ENCODE data around the gene SPATA25.
"Not testable (repeated sequence)": the region's sequence is repeated elsewhere in the genome, so short reads cannot be mapped to it uniquely, and the experiment has no call there.

Gene SPATA25

GRCh38 chr20:45887346-45887715 is at the start of gene SPATA25:
Gene SPATA25 (minus strand): TSS chr20:45887622. CDS start chr20:45887590, 32 bp downstream.
- TF ChIP-seq ZNF274 (IDR thresholded peaks at IDR 0.05; ENCODE audit: low read depth, low read length): no peak
- H3K4me3 ChIP-seq (ENCODE audit: low read length): no peak within 1 kb of the TSS

- no peak for TF ChIP-seq ZNF274 (IDR thresholded peaks at IDR 0.05; ENCODE audit: low read depth, low read length)
- H3K4me3 ChIP-seq (ENCODE audit: low read length): peak overlapping the region; percentile 96
These were observed 48.1 kb upstream of the SPATA25 start for GRCh38 chr20:45935416-45936046.

- TF ChIP-seq ZNF274 (IDR thresholded peaks at IDR 0.05; ENCODE audit: low read depth, low read length): no peak
- peak within 1 kb of the TSS; percentile 96 for H3K4me3 ChIP-seq (ENCODE audit: low read length)
These were observed 47.4 kb upstream of the SPATA25 start, which contains the start of gene PCIF1 for GRCh38 chr20:45934586-45935415. Gene PCIF1 (plus strand): TSS chr20:45934683. CDS start chr20:45939000, 4,317 bp downstream.

GRCh38 chr20:45934046-45934585 is 46.7 kb upstream of the SPATA25 start:
- H3K4me3 ChIP-seq (ENCODE audit: low read length): peak overlapping the region; percentile 72
- no peak for TF ChIP-seq ZNF274 (IDR thresholded peaks at IDR 0.05; ENCODE audit: low read depth, low read length)

GRCh38 chr20:45933266-45934045 is 46.0 kb upstream of the SPATA25 start:
- no peak for TF ChIP-seq ZNF274 (IDR thresholded peaks at IDR 0.05; ENCODE audit: low read depth, low read length)
- H3K4me3 ChIP-seq (ENCODE audit: low read length): peak overlapping the region; percentile 72

- H3K4me3 ChIP-seq (ENCODE audit: low read length): not testable (repeated sequence)
These were observed 44.3 kb upstream of the SPATA25 start for GRCh38 chr20:45931680-45932079.

- H3K4me3 ChIP-seq (ENCODE audit: low read length): no peak overlapping the region
- no peak for TF ChIP-seq ZNF274 (IDR thresholded peaks at IDR 0.05; ENCODE audit: low read depth, low read length)
These were observed 39.9 kb upstream of the SPATA25 start for GRCh38 chr20:45927071-45927878.

GRCh38 chr20:45926731-45927070 is 39.3 kb upstream of the SPATA25 start:
- H3K4me3 ChIP-seq (ENCODE audit: low read length): no peak overlapping the region
- TF ChIP-seq ZNF274 (IDR thresholded peaks at IDR 0.05; ENCODE audit: low read depth, low read length): no peak

GRCh38 chr20:45925821-45926506 is 38.5 kb upstream of the SPATA25 start:
- TF ChIP-seq ZNF274 (IDR thresholded peaks at IDR 0.05; ENCODE audit: low read depth, low read length): no peak

GRCh38 chr20:45924391-45925261 is 37.2 kb upstream of the SPATA25 start:
- H3K4me3 ChIP-seq (ENCODE audit: low read length): no peak overlapping the region

More at GRCh38 chr20:45925821-45926506, 38.5 kb upstream of the SPATA25 start:
- H3K4me3 ChIP-seq (ENCODE audit: low read length): no peak overlapping the region

GRCh38 chr20:45921337-45922189 is 34.1 kb upstream of the SPATA25 start:
- no peak for TF ChIP-seq ZNF274 (IDR thresholded peaks at IDR 0.05; ENCODE audit: low read depth, low read length)
- H3K4me3 ChIP-seq (ENCODE audit: low read length): no peak overlapping the region

More at GRCh38 chr20:45924391-45925261, 37.2 kb upstream of the SPATA25 start:
- TF ChIP-seq ZNF274 (IDR thresholded peaks at IDR 0.05; ENCODE audit: low read depth, low read length): no peak

All from GM08714 (cell line).